Hepatocyte (in vitro differentiated cells): Measurements from ENCODE around the gene MAP4K5.

Experiments
- CTCF ChIP-seq: fragments of 200-600 bp; sonication (generic); IDR thresholded peaks from 2 replicates; pipeline ENCODE4 v1.5.1; 2016; ENCODE audit warnings: antibody characterized with exemption, mild to moderate bottlenecking; ENCODE audit not compliant: poor library complexity
- EZH2phosphoT487 ChIP-seq: fragments of 200-600 bp; sonication (generic); IDR thresholded peaks from one replicate; pipeline ENCODE4 v1.6.1; 2018; ENCODE audit warnings: antibody characterized with exemption, mild to moderate bottlenecking, low read depth, moderate library complexity; ENCODE audit not compliant: unreplicated experiment, severe bottlenecking

GRCh38 chr14:50512463-50512862 is 19.9 kb downstream of the MAP4K5 start:
- TF ChIP-seq CTCF (no peak), EZH2phosphoT487 (no peak)
